GM15510 (cell line): ENCODE data around the gene KIAA0513.

Experiments
- POLR2A ChIP-seq: IDR thresholded peaks from 3 replicates; pipeline ENCODE4 v1.6.1; 2011; ENCODE audit warnings: borderline replicate concordance; ENCODE audit not compliant: insufficient read length; ENCODE audit errors: extremely low read depth

The KIAA0513 gene

GRCh38 chr16:85126394-85126704, 98.8 kb downstream of the KIAA0513 start:
- TF ChIP-seq POLR2A, result no peak

- no peak for TF ChIP-seq POLR2A
Observed at GRCh38 chr16:85126705-85127378, 99.2 kb downstream of the KIAA0513 start.

- TF ChIP-seq POLR2A, result no peak
Observed at GRCh38 chr16:85127379-85127723, 99.8 kb downstream of the KIAA0513 start.

GRCh38 chr16:85128079-85128837, 100.7 kb downstream of the KIAA0513 start:
- no peak for TF ChIP-seq POLR2A

GRCh38 chr16:85129876-85130704, 102.5 kb downstream of the KIAA0513 start:
- no peak for TF ChIP-seq POLR2A

GRCh38 chr16:85130705-85131028, 103.1 kb downstream of the KIAA0513 start:
- no peak for TF ChIP-seq POLR2A

GRCh38 chr16:85132456-85133289, 105.1 kb downstream of the KIAA0513 start:
- TF ChIP-seq POLR2A, result no peak

GRCh38 chr16:85133290-85133599, 105.7 kb downstream of the KIAA0513 start:
- TF ChIP-seq POLR2A, result no peak

- TF ChIP-seq POLR2A, result no peak
Observed at GRCh38 chr16:85134076-85134788, 106.6 kb downstream of the KIAA0513 start.

GRCh38 chr16:85134789-85135142, 107.2 kb downstream of the KIAA0513 start:
- TF ChIP-seq POLR2A, result no peak

- no peak for TF ChIP-seq POLR2A
Observed at GRCh38 chr16:85136213-85136701, 108.7 kb downstream of the KIAA0513 start.

- no peak for TF ChIP-seq POLR2A
Observed at GRCh38 chr16:85136702-85137322, 109.2 kb downstream of the KIAA0513 start.

GRCh38 chr16:85137323-85138072, 109.9 kb downstream of the KIAA0513 start:
- TF ChIP-seq POLR2A, result no peak
